Neural progenitor cell (in vitro differentiated cells): ENCODE data around the gene S100A14.

ENCODE experiments used
- EZH2phosphoT487 ChIP-seq: fragments of 200-600 bp; sonication (generic); IDR thresholded peaks from 2 replicates; pipeline ENCODE4 v1.6.1; 2017; ENCODE audit warnings: antibody characterized with exemption
- TF ChIP-seq, protein P1 (sequence below): fragments of 200-600 bp; sonication (generic); IDR thresholded peaks from 2 replicates; pipeline ENCODE4 v1.5.1; 2017; ENCODE audit warnings: antibody characterized with exemption, mild to moderate bottlenecking

DNA sequence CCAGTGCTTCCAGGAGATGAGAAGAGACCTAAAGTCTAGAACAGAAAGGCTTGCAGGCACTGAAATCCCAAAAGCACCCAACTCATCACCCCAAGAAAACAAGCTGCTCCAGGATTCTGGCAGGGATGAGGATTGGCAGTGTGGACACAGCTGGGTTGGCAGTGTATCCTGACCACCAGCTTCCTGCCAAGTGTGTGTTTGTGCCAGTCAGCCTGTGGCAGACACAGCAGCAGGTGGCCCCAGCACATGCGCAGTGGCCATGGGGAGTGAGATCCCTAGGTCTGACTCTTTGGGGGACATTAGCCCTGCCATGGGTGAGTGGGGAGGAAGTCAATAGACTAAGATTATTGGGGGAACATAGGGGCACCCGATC, 33.7 kb upstream of the S100A14 start:
- TF ChIP-seq, protein P1, sequence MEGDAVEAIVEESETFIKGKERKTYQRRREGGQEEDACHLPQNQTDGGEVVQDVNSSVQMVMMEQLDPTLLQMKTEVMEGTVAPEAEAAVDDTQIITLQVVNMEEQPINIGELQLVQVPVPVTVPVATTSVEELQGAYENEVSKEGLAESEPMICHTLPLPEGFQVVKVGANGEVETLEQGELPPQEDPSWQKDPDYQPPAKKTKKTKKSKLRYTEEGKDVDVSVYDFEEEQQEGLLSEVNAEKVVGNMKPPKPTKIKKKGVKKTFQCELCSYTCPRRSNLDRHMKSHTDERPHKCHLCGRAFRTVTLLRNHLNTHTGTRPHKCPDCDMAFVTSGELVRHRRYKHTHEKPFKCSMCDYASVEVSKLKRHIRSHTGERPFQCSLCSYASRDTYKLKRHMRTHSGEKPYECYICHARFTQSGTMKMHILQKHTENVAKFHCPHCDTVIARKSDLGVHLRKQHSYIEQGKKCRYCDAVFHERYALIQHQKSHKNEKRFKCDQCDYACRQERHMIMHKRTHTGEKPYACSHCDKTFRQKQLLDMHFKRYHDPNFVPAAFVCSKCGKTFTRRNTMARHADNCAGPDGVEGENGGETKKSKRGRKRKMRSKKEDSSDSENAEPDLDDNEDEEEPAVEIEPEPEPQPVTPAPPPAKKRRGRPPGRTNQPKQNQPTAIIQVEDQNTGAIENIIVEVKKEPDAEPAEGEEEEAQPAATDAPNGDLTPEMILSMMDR: no peak
- no peak for TF ChIP-seq EZH2phosphoT487
